Fibroblast of skin of abdomen (primary cell): ENCODE data around the gene COL6A1.
"Not testable (repeated sequence)": the region's sequence is repeated elsewhere in the genome, so short reads cannot be mapped to it uniquely, and the experiment has no call there.

Experiments used
- DNase-seq: peaks from one replicate; pipeline ENCODE4 v3.0.0-alpha.2; 2013

COL6A1 gene

DNA sequence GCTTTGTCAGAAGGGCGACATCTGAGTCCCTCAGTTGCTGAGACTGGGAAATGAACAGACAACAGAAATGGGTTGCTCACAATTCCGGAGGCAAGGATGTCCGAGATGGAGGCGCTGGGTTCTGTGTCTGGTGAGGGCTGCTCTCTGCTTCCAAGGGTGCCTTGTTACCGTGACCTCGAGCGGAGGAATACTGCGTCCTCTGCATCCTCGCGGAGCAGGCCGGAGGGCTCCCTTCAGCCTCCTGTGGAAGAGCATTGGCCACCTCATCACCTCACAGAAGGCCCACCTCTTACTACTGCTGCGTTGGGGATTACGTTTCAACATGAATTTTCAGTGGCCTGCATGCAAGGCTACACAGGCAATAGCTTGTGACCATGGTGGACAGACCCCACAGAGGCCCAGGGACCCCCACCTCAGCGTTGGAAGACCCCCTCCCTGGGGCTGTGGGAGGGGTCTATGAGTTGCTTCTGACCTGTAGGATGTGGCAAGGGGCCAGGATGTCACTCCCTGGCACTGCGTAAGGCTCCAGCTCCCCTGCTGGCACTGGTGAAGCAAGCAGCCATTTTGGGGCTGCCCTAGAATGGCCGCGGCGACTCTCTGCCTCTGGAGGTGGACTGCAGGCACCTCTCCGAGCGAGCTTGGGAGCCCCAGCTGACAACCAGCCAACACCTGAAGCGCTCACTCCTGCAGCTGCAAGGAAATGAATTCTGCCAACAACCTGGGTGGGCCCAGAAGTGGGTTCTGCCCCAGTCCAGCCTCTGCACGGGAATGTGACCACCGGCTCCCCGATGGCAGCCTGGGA lies 36.3 kb upstream of the COL6A1 start:
- no peak for DNase-seq

DNA sequence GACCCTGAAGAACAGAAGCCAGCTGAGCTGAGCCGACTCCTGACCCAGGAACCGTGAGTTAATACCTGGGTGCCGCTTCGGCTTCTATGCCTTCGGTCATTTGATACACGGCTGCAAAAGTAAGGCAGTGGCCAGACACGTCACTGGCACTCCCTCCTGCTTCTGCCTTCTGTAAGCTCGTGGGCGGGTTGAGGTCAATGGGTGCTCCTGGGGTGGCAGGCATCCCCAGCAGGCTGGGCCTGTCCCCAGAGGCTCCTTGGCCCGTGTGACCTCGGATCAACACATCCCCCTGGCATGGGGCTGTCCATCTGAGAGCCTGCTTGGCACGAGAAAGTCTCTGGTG lies 35.7 kb upstream of the COL6A1 start:
- DNase-seq: no peak

DNA sequence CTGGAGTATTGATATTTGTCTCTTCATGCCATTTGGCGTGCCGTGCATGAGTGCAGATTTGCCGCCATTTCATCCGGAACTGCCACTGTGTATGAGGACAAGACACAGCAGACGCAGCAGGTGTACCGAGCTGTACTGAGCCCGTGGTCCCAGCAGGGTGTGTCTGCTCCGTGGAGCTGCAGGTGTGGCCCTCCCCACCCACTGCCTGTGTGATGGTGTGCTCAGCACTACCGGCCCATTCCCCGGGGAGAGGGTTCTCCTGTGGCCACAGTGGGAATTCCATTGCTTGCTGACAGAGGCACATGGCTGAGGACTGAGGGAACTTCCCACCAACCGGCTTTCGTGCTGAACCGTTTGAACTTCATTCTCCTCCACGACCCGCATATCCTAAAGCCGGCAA lies 34.3 kb upstream of the COL6A1 start:
- DNase-seq: no peak

DNA sequence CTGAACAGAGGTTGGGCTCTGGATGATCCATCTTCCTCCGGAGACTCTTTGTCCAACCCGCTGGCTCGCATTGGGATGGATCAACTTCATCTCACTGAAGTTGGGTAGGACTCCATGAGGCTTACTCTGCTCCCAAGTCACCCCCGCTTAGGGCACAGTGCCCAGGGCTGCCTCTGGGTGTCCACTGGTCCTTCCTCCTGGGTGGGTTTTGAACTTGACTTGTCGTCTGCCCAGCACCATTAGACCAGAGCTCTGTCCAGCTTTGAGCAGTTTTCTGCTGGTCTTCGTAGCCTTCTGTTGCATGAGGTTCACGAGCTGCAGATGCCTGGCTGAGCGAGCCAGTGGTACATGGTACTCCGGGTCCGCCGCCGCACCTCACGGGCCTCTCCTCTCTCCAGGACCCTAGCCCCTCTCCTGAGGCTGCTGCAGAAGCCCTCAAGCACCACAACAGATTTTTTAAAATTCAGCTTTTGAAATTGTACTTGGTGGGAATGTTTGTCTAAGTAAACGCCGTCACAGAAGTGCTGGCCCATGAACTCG lies 33.8 kb upstream of the COL6A1 start:
- no peak for DNase-seq

DNA sequence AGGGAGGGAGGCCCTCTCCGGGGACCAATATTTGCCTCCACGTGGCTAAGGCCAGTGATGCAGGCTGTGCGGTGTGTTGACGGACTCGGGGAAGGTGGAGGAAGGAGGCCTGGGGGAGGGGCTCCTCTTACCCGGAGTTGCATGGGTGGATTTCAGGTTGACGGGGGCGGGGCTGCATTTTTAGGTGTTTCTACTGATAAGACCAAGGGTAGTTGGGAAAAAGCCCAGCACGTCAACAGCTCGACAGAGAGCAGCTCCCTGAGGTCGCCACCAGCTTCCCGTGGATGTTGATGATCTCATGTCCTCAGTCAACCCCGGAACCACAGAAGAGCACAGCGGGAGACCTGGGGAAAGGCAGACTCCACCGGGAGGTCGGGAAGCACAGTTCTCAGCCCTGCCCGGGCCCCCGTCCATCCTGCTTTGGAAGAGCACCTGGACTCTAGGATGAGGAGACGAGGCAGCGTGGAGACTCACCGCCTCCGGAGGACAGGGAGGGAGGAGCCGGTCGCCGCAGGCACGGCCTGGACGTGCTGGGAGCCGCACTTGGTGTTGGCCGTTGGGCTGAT lies 32.9 kb upstream of the COL6A1 start:
- DNase-seq: no peak

DNA sequence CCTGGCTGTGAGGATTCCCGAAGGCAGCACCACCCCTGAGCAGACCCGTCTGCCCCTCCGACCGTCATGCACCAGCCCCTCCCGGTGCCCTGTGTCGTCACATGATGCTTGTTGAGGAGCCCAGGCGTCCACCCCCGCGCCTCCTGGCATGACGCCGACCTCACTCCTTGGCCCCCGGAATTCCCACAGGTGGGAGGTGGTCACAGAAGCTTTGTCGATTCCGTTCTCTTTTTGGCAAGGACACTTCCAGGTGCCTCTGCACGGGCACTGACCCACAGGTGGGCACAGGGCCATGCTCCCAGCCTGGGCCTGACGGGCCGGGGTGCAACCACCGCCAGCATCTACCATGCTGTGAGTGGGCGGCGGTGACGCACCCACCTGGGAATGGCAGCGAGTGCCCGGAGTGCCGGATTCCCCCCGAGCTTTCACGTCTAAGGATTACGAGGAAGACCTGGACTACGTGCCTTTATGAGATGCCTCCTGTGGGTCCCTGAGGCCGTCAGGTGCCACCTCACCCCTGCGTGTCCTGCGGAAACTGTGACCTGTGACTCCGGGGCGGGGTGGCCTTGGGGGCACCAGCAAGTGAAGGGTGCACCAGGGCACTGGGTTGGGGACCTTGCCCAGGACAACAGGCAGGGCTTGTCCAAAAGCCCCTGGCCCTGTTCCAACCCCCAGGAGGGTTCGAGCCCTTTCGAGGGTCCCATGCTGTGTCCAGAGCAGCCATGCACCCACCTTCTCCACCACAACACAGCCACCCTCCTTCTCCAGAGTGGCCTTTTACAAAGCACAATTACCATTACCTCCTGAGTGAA lies 31.4 kb upstream of the COL6A1 start:
- DNase-seq: no peak

DNA sequence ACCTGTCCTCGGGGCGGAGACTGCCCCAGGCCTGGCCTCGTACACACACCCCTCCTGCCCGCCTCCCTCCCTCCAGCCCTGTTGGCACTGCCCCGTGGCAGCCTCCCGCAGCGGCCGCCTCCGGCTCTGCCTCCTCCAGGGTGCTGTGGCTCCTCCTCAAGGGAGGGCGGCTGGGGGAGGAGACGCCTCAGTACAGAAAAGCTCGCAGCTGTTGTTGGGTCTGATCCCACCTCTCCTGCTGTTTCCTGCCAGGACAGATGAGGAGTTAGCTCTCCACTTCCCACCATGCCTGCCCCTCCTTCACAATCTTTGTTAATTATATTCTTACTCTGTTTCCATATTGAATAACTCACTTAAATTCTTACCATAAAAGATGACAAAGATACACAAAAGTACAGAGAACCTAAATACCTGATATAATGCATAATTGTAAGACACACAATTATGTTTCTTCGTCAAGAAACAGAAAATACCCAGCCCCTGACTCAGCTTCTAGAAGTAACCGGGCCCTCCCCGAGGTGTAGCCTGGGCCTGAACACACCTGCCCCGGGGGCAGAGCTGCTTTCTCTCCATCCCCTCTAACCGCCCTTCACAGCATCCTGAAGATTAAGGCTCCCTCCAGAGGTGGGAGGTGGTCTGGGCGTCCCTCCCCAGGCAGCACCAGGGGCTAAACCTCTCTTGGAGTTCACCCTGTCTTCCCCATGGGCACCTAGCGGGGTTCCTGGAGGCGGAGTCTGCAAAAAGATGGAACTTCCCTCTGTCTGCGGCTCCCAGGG lies 30.6 kb upstream of the COL6A1 start:
- DNase-seq: peak; percentile 31

DNA sequence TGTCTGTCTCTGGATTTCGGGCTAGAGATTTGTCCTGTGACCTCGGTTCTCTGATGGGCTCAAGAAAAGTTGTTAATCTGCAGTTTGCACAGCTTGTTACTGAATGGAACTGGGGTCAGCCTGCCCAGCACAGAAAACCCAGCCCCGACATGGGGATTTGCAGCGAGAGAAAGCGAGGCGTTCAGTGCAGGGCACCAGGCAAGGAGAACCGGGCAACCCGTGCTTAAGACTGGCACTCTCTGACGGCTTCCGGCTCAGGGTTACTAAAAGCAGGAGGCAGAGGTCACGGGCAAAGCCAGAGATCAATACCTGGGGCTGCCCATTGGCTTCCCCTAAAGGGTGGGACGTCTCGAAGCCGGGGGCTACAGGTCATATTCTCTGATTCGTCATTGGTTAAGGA lies 29.9 kb upstream of the COL6A1 start:
- DNase-seq: no peak

DNA sequence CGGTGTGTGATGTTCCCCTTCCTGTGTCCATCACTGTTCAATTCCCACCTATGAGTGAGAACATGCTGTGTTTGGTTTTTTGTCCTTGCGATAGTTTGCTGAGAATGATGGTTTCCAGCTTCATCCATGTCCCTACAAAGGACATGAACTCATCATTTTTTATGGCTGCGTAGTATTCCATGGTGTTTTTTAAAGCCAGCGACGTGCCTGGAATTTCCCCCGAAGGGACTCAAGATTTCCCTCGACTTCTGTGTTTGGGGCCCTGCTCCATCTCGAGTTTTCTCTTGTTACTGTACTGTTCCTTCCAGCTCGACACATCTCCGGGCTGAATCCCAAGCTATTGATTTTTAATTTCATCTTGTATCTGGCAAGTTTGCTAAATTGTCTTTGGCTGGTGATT lies 29.0 kb upstream of the COL6A1 start:
- DNase-seq: not testable (repeated sequence)

DNA sequence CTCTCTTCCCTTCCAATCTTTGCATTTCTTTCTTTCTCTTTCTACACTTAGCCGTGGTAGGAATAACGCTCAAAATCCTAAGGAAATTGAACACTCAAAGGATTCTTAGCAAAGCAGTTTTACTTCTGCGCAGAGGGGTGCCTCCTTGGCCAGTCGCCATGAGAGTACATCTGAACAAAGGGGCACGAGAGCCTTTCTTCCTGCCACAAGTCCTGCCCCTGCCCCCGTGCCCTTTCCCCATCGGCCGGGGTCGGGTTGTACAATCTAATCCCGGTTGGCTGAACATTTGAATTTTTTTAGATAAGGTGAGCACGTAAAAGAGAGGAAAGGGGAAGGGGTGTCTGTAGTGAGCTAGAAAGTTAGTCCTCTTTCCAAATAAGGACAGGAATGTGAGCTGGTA lies 28.6 kb upstream of the COL6A1 start:
- no peak for DNase-seq

DNA sequence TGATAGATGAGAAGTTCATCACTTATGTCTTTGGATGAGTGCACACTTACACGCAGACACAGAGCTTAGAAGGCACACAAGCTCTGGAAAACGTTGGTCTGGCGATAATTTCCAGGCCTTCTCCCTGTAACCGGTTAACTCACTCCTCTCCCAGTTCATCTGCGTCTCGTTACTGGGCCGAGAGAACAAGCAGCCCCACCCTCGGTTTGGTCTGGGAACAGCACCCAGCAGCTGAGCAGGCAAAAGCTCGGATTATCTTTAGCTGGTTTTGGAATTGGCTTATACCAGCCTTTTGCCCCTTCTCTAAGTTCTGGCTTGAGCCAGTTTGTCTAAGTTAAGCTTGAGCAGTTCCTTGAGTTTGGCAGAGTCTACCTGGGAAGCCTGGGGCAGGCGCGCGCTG lies 27.3 kb upstream of the COL6A1 start:
- DNase-seq: peak; percentile 38

DNA sequence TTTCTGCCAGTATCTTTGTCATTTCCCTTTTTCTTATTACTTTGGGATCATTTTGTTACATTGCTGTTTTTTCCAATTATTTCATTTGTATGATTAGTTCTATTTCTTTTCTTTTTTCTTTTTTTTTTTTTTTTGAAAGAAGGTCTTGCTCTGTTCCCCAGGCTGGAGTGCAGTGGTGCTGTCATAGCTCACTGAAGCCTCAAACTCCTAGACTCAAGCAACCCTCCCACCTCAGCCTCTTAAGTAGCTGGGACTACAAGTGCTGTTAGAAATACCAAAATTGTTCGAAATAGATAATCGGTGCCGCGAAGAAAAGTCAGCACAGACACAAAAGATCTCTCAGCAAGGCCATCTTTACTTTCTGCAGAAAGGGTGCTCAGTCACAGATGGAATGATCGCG lies 26.6 kb upstream of the COL6A1 start:
- no peak for DNase-seq

DNA sequence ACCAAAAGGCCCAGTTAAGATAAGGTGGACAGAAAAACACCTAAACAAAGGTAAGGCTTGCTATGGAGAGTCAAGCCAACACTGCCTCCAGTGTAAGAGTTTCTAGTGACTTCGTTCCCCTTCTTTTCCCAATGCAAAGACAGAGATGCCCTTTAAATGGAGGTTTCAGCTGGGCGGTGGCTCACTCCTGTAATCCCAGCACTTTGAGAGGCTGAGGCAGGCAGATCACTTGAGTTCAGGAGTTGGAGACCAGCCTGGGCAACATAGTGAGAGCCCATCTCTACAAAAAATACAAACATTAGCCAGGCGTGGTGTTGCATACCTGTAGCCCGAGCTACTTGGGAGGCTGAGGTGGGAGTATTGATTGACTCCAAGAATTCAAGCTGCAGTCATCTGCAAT lies 24.0 kb upstream of the COL6A1 start:
- no peak for DNase-seq

DNA sequence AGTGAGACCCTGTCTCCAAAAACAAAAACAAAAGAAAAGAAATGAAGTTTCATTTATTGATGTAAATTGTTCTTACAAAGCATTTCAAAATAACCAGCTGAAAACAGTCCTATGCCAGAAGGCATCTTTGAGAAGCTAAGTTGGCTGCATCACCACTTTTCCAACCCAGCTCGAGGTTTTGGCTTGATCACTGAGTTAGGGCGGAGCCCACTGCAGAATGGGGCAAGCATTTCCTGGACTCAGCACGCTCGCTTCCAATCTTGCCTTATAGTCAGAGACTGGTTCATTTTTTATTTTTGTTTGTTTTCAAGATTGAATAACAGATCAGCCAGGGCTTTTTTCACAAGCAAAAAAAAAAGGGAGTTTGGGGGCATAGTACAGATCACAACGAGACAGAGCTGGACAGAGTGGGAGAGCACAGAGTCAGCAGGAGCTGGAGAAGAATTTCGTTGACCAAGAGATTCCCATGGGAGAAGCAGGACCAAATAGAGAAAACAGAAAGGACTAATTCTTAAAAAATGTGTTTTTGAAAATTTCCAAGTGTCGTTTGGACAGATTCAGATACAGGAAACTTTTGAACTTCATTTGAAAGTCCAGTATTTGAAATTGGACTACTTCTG lies 23.5 kb upstream of the COL6A1 start:
- peak; percentile 22 for DNase-seq

DNA sequence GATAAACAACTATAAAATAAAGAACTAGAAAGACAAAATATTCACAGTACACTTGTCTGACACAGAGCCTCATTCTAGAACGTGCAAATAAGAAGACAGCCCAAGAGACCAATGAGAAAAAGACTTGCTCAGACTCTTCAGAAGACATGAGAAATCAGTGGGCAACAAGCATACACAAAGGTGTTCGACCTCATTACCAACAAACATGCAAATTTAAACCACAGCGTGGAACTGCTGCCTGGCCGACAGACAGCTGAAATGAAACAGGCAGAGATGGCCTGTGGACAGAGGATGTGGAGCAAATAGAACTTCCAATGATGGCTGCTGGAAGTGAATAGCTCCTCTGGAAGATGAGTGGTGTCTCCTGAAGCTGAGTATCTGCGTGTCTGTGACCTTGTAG lies 22.4 kb upstream of the COL6A1 start:
- DNase-seq: no peak

DNA sequence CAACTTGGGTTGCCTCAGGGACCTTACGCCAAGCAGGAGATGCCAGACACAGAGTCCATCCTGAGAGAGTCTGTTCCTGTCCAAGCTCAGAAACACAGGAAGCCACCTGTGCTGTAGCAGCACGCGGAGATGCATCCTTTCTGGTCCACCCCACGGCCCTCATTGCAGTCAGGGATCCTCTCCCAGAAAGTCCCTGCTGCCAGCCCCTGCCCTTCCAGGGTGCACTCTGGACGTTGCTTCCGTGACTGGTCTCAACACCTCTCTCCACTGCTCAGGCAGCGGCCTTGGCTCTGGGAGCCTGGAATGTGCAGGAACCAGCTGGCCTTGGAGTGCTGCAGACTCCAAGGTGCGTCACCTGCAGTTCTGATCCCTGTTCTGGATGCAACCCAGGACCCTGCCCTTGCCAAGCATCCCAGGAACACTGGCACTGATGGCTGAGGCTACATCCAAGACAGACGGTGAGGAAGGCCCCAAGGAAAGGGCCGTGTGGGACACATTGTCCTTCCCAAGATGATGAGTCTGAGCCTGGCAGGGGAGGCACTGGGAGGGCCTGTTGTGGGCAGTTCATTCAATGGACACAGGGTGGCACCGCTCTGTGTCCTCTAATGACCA lies 21.7 kb upstream of the COL6A1 start:
- DNase-seq: no peak

DNA sequence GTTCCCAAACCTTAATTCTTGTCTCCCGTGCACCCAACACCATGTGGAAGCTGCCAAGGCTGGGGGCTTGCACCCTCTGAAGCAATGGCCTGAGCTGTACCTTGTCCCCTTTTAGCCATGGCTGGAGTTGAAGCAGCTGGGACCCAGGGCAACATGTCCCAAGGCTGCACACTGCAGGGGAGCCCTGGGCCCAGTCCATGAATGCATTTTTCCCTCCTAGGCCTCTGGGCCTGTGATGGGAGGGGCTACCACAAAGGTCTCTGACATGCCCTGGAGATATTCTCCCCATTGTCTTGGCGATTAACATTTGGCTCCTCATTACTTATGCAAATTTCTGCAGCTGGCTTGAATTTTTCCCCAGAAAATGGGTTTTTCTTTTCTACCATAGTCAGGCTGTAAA lies 20.2 kb upstream of the COL6A1 start:
- not testable (repeated sequence) for DNase-seq

DNA sequence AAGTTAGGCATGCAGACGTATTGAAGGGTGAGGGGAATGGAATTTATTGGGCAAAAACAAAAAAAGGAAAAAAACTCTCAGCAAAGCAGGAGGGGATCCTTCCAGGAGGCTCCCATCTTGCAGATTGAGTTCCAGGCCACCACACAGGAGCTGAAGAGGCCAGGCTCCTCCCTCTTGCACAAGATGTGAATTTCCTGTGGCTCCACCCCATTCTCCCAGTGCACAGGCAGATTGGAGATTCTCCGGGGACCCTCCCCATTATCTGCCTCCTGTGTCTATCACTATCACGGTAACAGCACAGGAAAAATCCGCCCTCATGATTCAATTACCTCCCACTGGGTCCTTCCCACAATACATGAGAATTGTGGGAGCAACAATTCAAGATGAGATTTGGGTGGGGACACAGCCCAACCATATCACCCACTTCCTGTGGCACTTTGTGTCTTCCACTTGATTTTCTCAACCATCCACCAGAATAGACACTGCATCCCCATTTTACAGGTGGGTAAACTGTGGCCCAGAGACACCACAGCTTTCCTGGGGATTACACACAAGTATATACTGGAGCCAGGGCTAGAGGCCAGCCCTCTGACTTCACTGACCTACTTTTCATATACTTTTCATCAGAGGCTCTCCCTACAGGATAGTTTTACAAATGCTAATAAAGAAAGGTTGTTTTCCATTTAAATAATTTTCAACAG lies 18.9 kb upstream of the COL6A1 start:
- no peak for DNase-seq

DNA sequence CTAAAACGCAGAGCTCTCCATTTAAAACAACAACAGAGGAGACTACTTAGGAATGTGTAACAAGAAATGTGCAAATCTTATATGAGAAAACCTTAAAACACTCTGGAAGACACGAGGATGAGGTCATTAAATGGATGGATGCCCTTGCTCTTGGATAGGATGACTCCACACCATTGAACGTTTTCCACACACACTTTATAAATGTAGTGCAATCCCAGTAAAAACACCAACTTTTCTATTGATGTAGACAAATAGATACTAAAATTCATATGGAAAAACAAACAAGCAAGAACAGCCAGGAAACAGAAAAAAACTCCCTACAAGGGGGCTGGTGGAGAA lies 18.4 kb upstream of the COL6A1 start:
- DNase-seq: no peak

DNA sequence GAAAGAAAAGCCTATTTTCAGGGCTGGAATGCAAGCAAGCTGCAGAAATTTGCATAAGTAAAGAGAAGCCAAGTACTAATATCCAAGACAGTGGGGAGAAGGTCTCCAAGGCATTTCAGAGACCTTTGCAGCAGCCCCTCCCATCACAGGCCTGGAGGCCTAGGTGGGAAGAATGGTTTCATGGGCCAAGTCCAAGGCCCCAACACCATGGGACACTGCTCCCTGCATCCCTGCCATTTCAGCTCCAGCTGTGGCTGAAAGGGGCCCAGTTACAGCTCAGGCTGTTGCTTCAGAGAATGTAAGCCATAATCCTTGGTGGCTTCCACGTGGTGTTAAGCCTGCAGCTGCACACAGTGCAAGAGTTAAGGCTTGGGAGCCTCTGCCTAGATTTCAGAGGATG lies 16.9 kb upstream of the COL6A1 start:
- no peak for DNase-seq

DNA sequence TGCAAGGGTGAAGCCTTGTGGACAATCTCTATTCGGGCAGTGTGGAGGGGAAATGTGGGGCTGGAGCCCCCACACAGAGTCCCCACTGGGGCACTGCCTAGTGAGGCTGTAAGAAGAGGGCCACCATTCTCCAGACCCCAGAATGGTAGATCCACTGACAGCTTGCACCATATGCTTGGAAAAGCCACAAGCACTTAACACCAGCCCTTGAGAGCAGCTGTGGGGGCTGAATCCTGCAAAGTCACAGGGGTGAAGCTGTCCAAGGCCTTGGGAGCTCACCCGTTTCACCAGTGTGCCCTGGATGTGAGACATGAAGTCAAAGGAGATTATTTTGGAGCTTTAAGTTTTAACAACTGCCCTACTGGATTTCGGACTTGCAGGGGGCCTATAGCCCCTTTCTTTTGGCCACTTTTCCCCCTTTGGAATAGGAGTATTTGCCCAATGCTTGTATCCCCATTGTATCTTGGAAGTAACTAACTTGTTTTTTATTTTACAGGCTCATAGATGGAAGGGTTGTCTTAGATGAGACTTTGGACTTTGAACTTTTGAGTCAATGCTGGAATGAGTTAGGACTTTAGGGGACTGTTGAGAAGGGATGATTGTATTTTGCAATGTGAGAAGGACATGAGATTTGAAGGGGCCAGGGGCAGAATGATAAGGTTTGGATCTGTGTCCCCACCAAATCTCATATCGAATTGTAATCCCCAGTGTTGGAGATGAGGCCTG lies 16.3 kb upstream of the COL6A1 start:
- DNase-seq: no peak
